ENCODE results near the gene GADL1. TPM values are rescaled to one million over a fixed set of nuclear protein-coding genes. Genes with fewer than 3 reads are reported as not detected.

Gene GADL1
- total and polyA plus RNA-seq, 3 donors from 2014 or later = 0.08 to 0.30 TPM; not detected in 1

- Histone ChIP-seq H3K27me3 (no peaks in the 10 kb centered on the region), H3K9me3 (no peaks in the 10 kb centered on the region), H3K27ac (no peak overlapping the region), H3K36me3 (ENCODE audit: low read depth, missing control alignments) (no peaks in the 10 kb centered on the region), H3K4me3 (no peak overlapping the region), H3K4me1 (no peaks in the 10 kb centered on the region)
- WGBS, 2 donors = 92 to 100% methylated on average over 2 of the region's 2 CpGs
- intact Hi-C loops (cut with DNase I; ENCODE audit: low total_unique reads) = no loop called here
- TF ChIP-seq CTCF (IDR thresholded peaks at IDR 0.05) (no peak), POLR2A (IDR thresholded peaks at IDR 0.05) (no peak)
- no peak for DNase-seq
Measured at GRCh38 chr3:30940740-30941139, 46.3 kb upstream of the GADL1 start.

GRCh38 chr3:30934208-30934550 lies 39.7 kb upstream of the GADL1 start:
- no peaks in the 10 kb centered on the region for H3K4me1 ChIP-seq
- H3K36me3 ChIP-seq (ENCODE audit: low read depth, missing control alignments) = no peaks in the 10 kb centered on the region
- DNase-seq = peak; percentile 20
- H3K27me3 ChIP-seq = no peaks in the 10 kb centered on the region
- intact Hi-C loops (cut with DNase I; ENCODE audit: low total_unique reads) = no loop called here
- TF ChIP-seq CTCF (IDR thresholded peaks at IDR 0.05) (peak; percentile 31 to 67 (median 34)), POLR2A (IDR thresholded peaks at IDR 0.05) (no peak)
- H3K4me3 ChIP-seq = no peak overlapping the region
- no peak overlapping the region for H3K27ac ChIP-seq
- no peaks in the 10 kb centered on the region for H3K9me3 ChIP-seq
- WGBS, 2 donors = 27 to 28% methylated on average over 6 of the region's 6 CpGs

- no peak overlapping the region for H3K27ac ChIP-seq
- no peaks in the 10 kb centered on the region for H3K27me3 ChIP-seq
- no peak overlapping the region for H3K4me3 ChIP-seq
- no peaks in the 10 kb centered on the region for H3K36me3 ChIP-seq (ENCODE audit: low read depth, missing control alignments)
- no peaks in the 10 kb centered on the region for H3K9me3 ChIP-seq
- 22 to 29% methylated on average over 5 of the region's 5 CpGs for WGBS, 2 donors
- DNase-seq = no peak
- TF ChIP-seq CTCF (IDR thresholded peaks at IDR 0.05) (no peak), POLR2A (IDR thresholded peaks at IDR 0.05) (no peak)
- H3K4me1 ChIP-seq = no peaks in the 10 kb centered on the region
- intact Hi-C loops (cut with DNase I; ENCODE audit: low total_unique reads) = no loop called here
Measured at GRCh38 chr3:30933478-30934207, 39.2 kb upstream of the GADL1 start.

- Histone ChIP-seq H3K9me3 (no peaks in the 10 kb centered on the region), H3K36me3 (ENCODE audit: low read depth, missing control alignments) (no peaks in the 10 kb centered on the region), H3K4me3 (no peak overlapping the region), H3K27me3 (no peaks in the 10 kb centered on the region), H3K27ac (no peak overlapping the region), H3K4me1 (no peaks in the 10 kb centered on the region)
- DNase-seq = no peak
- intact Hi-C loops (cut with DNase I; ENCODE audit: low total_unique reads) = no loop called here
- WGBS, 2 donors = 53 to 59% methylated on average over 2 of the region's 2 CpGs
- TF ChIP-seq POLR2A (IDR thresholded peaks at IDR 0.05) (no peak), CTCF (IDR thresholded peaks at IDR 0.05) (no peak)
Measured at GRCh38 chr3:30932513-30933098, 38.1 kb upstream of the GADL1 start.

GRCh38 chr3:30924763-30925162 lies 30.3 kb upstream of the GADL1 start:
- TF ChIP-seq POLR2A (IDR thresholded peaks at IDR 0.05) (no peak), CTCF (IDR thresholded peaks at IDR 0.05) (no peak)
- no peak for DNase-seq
- 87 to 92% methylated on average over 7 of the region's 7 CpGs for WGBS, 2 donors
- intact Hi-C loops (cut with DNase I; ENCODE audit: low total_unique reads) = no loop called here
- no peaks in the 10 kb centered on the region for H3K4me1 ChIP-seq
- no peaks in the 10 kb centered on the region for H3K36me3 ChIP-seq (ENCODE audit: low read depth, missing control alignments)
- H3K27ac ChIP-seq = no peak overlapping the region
- H3K27me3 ChIP-seq = no peaks in the 10 kb centered on the region
- no peaks in the 10 kb centered on the region for H3K9me3 ChIP-seq
- H3K4me3 ChIP-seq = no peak overlapping the region
